HG03025 (cell line): ENCODE results near the gene NTPCR.
A peak's percentile ranks its signal among the peaks of the same experiment; 100 is the strongest.
"Not testable (repeated sequence)": the region's sequence is repeated elsewhere in the genome, so short reads cannot be mapped to it uniquely, and the experiment has no call there.

Experiments used
- ATAC-seq: cut with Tn5 transposase; IDR thresholded peaks from one replicate; pipeline ENCODE4 v1.9.1; 2021; ENCODE audit warnings: mild to moderate bottlenecking, moderate library complexity; ENCODE audit not compliant: unreplicated experiment, low FRiP score

NTPCR gene

GRCh38 chr1:232950197-232951176 is at the start of gene NTPCR:
NTPCR (plus strand) TSS chr1:232950611; CDS start chr1:232950711, 100 bp downstream.
- peak; percentile 85 for ATAC-seq

- no peak for ATAC-seq
Measured at GRCh38 chr1:232900818-232901217, 49.6 kb upstream of the NTPCR start.

GRCh38 chr1:232901255-232901654 is 49.2 kb upstream of the NTPCR start:
- ATAC-seq: peak; percentile 57

- ATAC-seq: no peak
Measured at GRCh38 chr1:232902774-232903350, 47.5 kb upstream of the NTPCR start.

- no peak for ATAC-seq
Measured at GRCh38 chr1:232904131-232904530, 46.3 kb upstream of the NTPCR start.

- peak; percentile 76 for ATAC-seq
Measured at GRCh38 chr1:232904566-232904965, 45.8 kb upstream of the NTPCR start.

- ATAC-seq: no peak
Measured at GRCh38 chr1:232905331-232906034, 44.9 kb upstream of the NTPCR start.

- ATAC-seq: no peak
Measured at GRCh38 chr1:232906441-232906840, 44.0 kb upstream of the NTPCR start.

- no peak for ATAC-seq
Measured at GRCh38 chr1:232908831-232909230, 41.6 kb upstream of the NTPCR start.

- no peak for ATAC-seq
Measured at GRCh38 chr1:232909752-232910151, 40.7 kb upstream of the NTPCR start.

GRCh38 chr1:232911027-232911599 is 39.3 kb upstream of the NTPCR start:
- ATAC-seq: no peak

- ATAC-seq: no peak
Measured at GRCh38 chr1:232912845-232913580, 37.4 kb upstream of the NTPCR start.

- not testable (repeated sequence) for ATAC-seq
Measured at GRCh38 chr1:232914271-232914670, 36.1 kb upstream of the NTPCR start.

GRCh38 chr1:232915212-232915611 is 35.2 kb upstream of the NTPCR start:
- no peak for ATAC-seq

GRCh38 chr1:232917053-232917452 is 33.4 kb upstream of the NTPCR start:
- ATAC-seq: peak; percentile 94

GRCh38 chr1:232921381-232921780 is 29.0 kb upstream of the NTPCR start:
- no peak for ATAC-seq

- ATAC-seq: no peak
Measured at GRCh38 chr1:232922485-232922884, 27.9 kb upstream of the NTPCR start.

GRCh38 chr1:232923739-232924386 is 26.5 kb upstream of the NTPCR start:
- ATAC-seq: peak; percentile 91

- ATAC-seq: no peak
Measured at GRCh38 chr1:232924874-232925273, 25.5 kb upstream of the NTPCR start.
